Astrocyte (in vitro differentiated cells and primary cell): Measurements from ENCODE around the gene KDM4F. TPM values are rescaled to one million over a fixed set of nuclear protein-coding genes. Genes with fewer than 3 reads are reported as not detected.
"Not testable (repeated sequence)": the region's sequence is repeated elsewhere in the genome, so short reads cannot be mapped to it uniquely, and the experiment has no call there.

ENCODE experiments used
- DNase-seq: peaks from one replicate; pipeline ENCODE4 v3.0.0-alpha.2; 2010; ENCODE audit warnings: low read depth
- FAIRE-seq: peaks from 2 replicates; lab custom pipeline; 2011; peaks lifted over from hg19 to GRCh38; lab: Jason Lieb, UNC
- H2AFZ ChIP-seq: 2 replicates; pipeline ENCODE4 v1.6.0; 2012; ENCODE audit warnings: low read depth, low read length, inconsistent platforms
- H3K27ac ChIP-seq: 2 replicates; pipeline ENCODE4 v1.5.1; 2011; ENCODE audit warnings: low read depth, low read length, inconsistent platforms
- H3K27me3 ChIP-seq: 2 replicates; pipeline ENCODE4 v1.6.0; 2011; ENCODE audit warnings: low read length, inconsistent platforms; ENCODE audit not compliant: insufficient read depth
- H3K36me3 ChIP-seq: 2 replicates; pipeline ENCODE4 v1.5.1; 2011; ENCODE audit warnings: low read length, inconsistent platforms; ENCODE audit not compliant: insufficient read depth
- H3K4me1 ChIP-seq: 2 replicates; pipeline ENCODE4 v1.5.1; 2011; ENCODE audit warnings: low read length, inconsistent platforms; ENCODE audit not compliant: insufficient read depth
- H3K4me2 ChIP-seq: 2 replicates; pipeline ENCODE4 v1.6.0; 2012; ENCODE audit warnings: low read length, inconsistent platforms
- H3K4me3 ChIP-seq: 2 replicates; pipeline ENCODE4 v1.5.1; 2011; ENCODE audit warnings: low read depth, mild to moderate bottlenecking, low read length, inconsistent platforms; ENCODE audit not compliant: insufficient read depth
- H3K79me2 ChIP-seq: 2 replicates; pipeline ENCODE4 v1.6.0; 2012; ENCODE audit warnings: mild to moderate bottlenecking, low read length, inconsistent platforms; ENCODE audit not compliant: insufficient read depth
- H3K9ac ChIP-seq: 2 replicates; pipeline ENCODE4 v1.6.0; 2012; ENCODE audit warnings: mild to moderate bottlenecking, low read length, inconsistent platforms
- H3K9me3 ChIP-seq: 2 replicates; pipeline ENCODE4 v1.5.1; 2012; ENCODE audit warnings: low read depth, mild to moderate bottlenecking, low read length, inconsistent platforms; ENCODE audit not compliant: insufficient read depth
- H4K20me1 ChIP-seq: 2 replicates; pipeline ENCODE4 v1.6.0; 2012; ENCODE audit warnings: low read length, inconsistent platforms; ENCODE audit not compliant: insufficient read depth
- H3K27ac Mint-ChIP-seq: one replicate; pipeline ENCODE4 v1.8.0; 2021; ENCODE audit warnings: mild to moderate bottlenecking, mixed read lengths; ENCODE audit not compliant: unreplicated experiment
- H3K27me3 Mint-ChIP-seq: one replicate; pipeline ENCODE4 v1.8.0; 2021; ENCODE audit warnings: low read depth, mixed read lengths; ENCODE audit not compliant: unreplicated experiment
- H3K36me3 Mint-ChIP-seq: one replicate; pipeline ENCODE4 v1.8.0; 2021; ENCODE audit warnings: low read depth, mixed read lengths; ENCODE audit not compliant: unreplicated experiment
- H3K4me1 Mint-ChIP-seq: one replicate; pipeline ENCODE4 v1.8.0; 2021; ENCODE audit warnings: low read depth, mixed read lengths; ENCODE audit not compliant: unreplicated experiment
- H3K4me3 Mint-ChIP-seq: one replicate; pipeline ENCODE4 v1.8.0; 2021; ENCODE audit warnings: mild to moderate bottlenecking, moderate library complexity, mixed read lengths; ENCODE audit not compliant: unreplicated experiment
- H3K9me3 Mint-ChIP-seq: one replicate; pipeline ENCODE4 v1.8.0; 2021; ENCODE audit warnings: mild to moderate bottlenecking, mixed read lengths; ENCODE audit not compliant: unreplicated experiment
- CTCF ChIP-seq: IDR thresholded peaks from 2 replicates; pipeline ENCODE4 v1.5.1; 2011; ENCODE audit warnings: low read depth, mild to moderate bottlenecking, inconsistent platforms, low read length, moderate library complexity; ENCODE audit not compliant: insufficient read depth
- EZH2 ChIP-seq: IDR thresholded peaks from 2 replicates; pipeline ENCODE4 v1.6.1; 2012; ENCODE audit warnings: mild to moderate bottlenecking, low read length, inconsistent platforms; ENCODE audit not compliant: insufficient read depth
- total RNA-seq: library from RNA; stranded (reverse); gene quantifications from 2 replicates; pipeline ENCODE4 v1.2.1, GENCODE V29; 2021

The KDM4F gene
- total RNA-seq, 1 donor from 2014 or later: not detected

- Histone ChIP-seq H3K9ac (no peak within 1 kb of the TSS), H2AFZ (no peak within 1 kb of the TSS), H3K27me3 (no peaks in the 10 kb centered on the region), H3K27ac (no peak within 1 kb of the TSS), H3K4me3 (no peak within 1 kb of the TSS), H3K4me1 (no peaks in the 10 kb centered on the region), H3K9me3 (no peaks in the 10 kb centered on the region), H3K4me2 (no peak within 1 kb of the TSS), H3K36me3 (no peaks in the 10 kb centered on the region), H4K20me1 (no peaks in the 10 kb centered on the region), H3K79me2 (no peaks in the 10 kb centered on the region)
- Mint-ChIP-seq H3K4me3 (no peak within 1 kb of the TSS), H3K4me1 (no peaks in the 10 kb centered on the region), H3K9me3 (peaks cover 2% of the 10 kb centered on the region), H3K36me3 (no peaks in the 10 kb centered on the region), H3K27ac (no peak within 1 kb of the TSS), H3K27me3 (peaks cover 2% of the 10 kb centered on the region)
- FAIRE-seq (no peak), DNase-seq (no peak)
- TF ChIP-seq EZH2 (no peak), CTCF (no peak)
Observed at GRCh38 chr11:95024958-95025357, 24.3 kb upstream of the KDM4F start, which contains the start of gene KDM4E. KDM4E (plus strand) TSS chr11:95025258; CDS start chr11:95025558, 300 bp downstream.

GRCh38 chr11:95025594-95025993 is 23.6 kb upstream of the KDM4F start:
- not testable (repeated sequence) for H3K27ac ChIP-seq, FAIRE-seq, H3K27me3 Mint-ChIP-seq, H3K36me3 ChIP-seq, H2AFZ ChIP-seq, H3K27ac Mint-ChIP-seq, H3K9ac ChIP-seq, DNase-seq, H3K9me3 ChIP-seq, H3K9me3 Mint-ChIP-seq, H3K79me2 ChIP-seq, H3K27me3 ChIP-seq, H4K20me1 ChIP-seq, H3K4me3 ChIP-seq, H3K4me2 ChIP-seq, H3K4me1 ChIP-seq, H3K36me3 Mint-ChIP-seq, H3K4me1 Mint-ChIP-seq, H3K4me3 Mint-ChIP-seq

- Mint-ChIP-seq H3K27ac (no peak overlapping the region), H3K4me1 (no peaks in the 10 kb centered on the region), H3K9me3 (peaks cover 3% of the 10 kb centered on the region), H3K4me3 (no peak overlapping the region), H3K27me3 (peaks cover 10% of the 10 kb centered on the region), H3K36me3 (no peaks in the 10 kb centered on the region)
- Histone ChIP-seq H4K20me1 (no peaks in the 10 kb centered on the region), H3K27ac (no peak overlapping the region), H3K79me2 (no peaks in the 10 kb centered on the region), H3K4me2 (no peak overlapping the region), H3K9me3 (no peaks in the 10 kb centered on the region), H3K36me3 (no peaks in the 10 kb centered on the region), H3K4me1 (no peaks in the 10 kb centered on the region), H3K4me3 (no peak overlapping the region), H2AFZ (no peak overlapping the region), H3K27me3 (no peaks in the 10 kb centered on the region), H3K9ac (no peak overlapping the region)
- DNase-seq: no peak
- no peak for FAIRE-seq
- TF ChIP-seq EZH2 (no peak), CTCF (no peak)
Observed at GRCh38 chr11:95028357-95028756, 20.9 kb upstream of the KDM4F start.
